Lung (tissue), 12 donors: ENCODE data around the gene DYSF. TPM values are rescaled to one million over a fixed set of nuclear protein-coding genes. Genes with fewer than 3 reads are reported as not detected.

Source experiments
- ATAC-seq: fragments of 200-7000 bp; cut with Tn5 transposase; one replicate; pipeline ENCODE4 v1.9.1; 2020; ENCODE audit warnings: moderate number of reproducible peaks; ENCODE audit not compliant: insufficient read depth, low FRiP score
- DNase-seq, 3 donors: peaks; one replicate each; pipeline ENCODE4 v3.0.0-alpha.2; 2013 to 2017
- H3K27ac ChIP-seq, 2 donors: one replicate each; pipeline ENCODE4 v1.5.1; 2013; ENCODE audit warnings: mild to moderate bottlenecking in 2 of 2, moderate library complexity in 2 of 2, control low read depth in 1 of 2, inconsistent platforms in 1 of 2, low read depth in 1 of 2, low read length in 1 of 2
- H3K27me3 ChIP-seq, 3 donors: one replicate each; pipeline ENCODE4 v1.5.1; 2013; ENCODE audit warnings: low read length in 2 of 3; ENCODE audit not compliant: control insufficient read depth in 3 of 3, insufficient read depth in 3 of 3
- H3K36me3 ChIP-seq, 4 donors: one replicate each; pipeline ENCODE4 v1.5.1; 2013; ENCODE audit warnings: low read length in 4 of 4, mild to moderate bottlenecking in 1 of 4, moderate library complexity in 1 of 4; ENCODE audit not compliant: control insufficient read depth in 4 of 4, insufficient read depth in 4 of 4
- H3K4me1 ChIP-seq, 5 donors: one replicate each; pipeline ENCODE4 v1.5.1; 2013; ENCODE audit warnings: low read length in 5 of 5, mild to moderate bottlenecking in 2 of 5, moderate library complexity in 1 of 5; ENCODE audit not compliant: control insufficient read depth in 5 of 5, insufficient read depth in 5 of 5
- H3K4me3 ChIP-seq: one replicate; pipeline ENCODE4 v1.5.1; 2013; ENCODE audit warnings: mild to moderate bottlenecking, control low read depth, moderate library complexity
- H3K9ac ChIP-seq, 2 donors: one replicate each; pipeline ENCODE4 v1.5.1; 2013; ENCODE audit warnings: low read length in 2 of 2, control low read depth in 1 of 2; ENCODE audit not compliant: insufficient read depth in 1 of 2
- H3K9me3 ChIP-seq, 4 donors: one replicate each; pipeline ENCODE4 v1.5.1; 2013; ENCODE audit warnings: low read length in 3 of 4, mild to moderate bottlenecking in 1 of 4, moderate library complexity in 1 of 4; ENCODE audit not compliant: control insufficient read depth in 4 of 4, insufficient read depth in 3 of 4
- WGBS, 2 donors: extraction: QIAGEN DNeasy Blood & Tissue Kit; methylation state at CpG; one replicate each; pipeline ENCODE4 v1.1.7; 2013; 5-methylcytosine and 5-hydroxymethylcytosine counted together
- polyA plus RNA-seq, 2 donors: library from polyadenylated mRNA; stranded (reverse); fragments of 200-250 nt; gene quantifications; one replicate each; pipeline ENCODE4 v1.2.1, GENCODE V29; 2013
- total RNA-seq, 2 donors: library from RNA; depleted of rRNA in 1 of 2; stranded (reverse); fragments of >200 nt in 1 of 2; gene quantifications; one replicate each; pipeline ENCODE4 v1.2.1, GENCODE V29; 2014 to 2021
- TF ChIP-seq, protein P1 (sequence below): IDR thresholded peaks from 2 replicates; pipeline ENCODE4 v1.5.1; 2012; ENCODE audit warnings: mild to moderate bottlenecking; ENCODE audit errors: control extremely low read depth, extremely low read depth
- donor health status: control.
- donor health status: control.
- donor health status: Bipolar disorder and iron deficiency.
- donor health status: healthy.
- donor health status: DM: yes; HTN: yes; CAD: no.

DYSF gene
- total and polyA plus RNA-seq, 4 donors, result 12.9 to 56.2 (median 40.0) TPM

GRCh38 chr2:71722286-71722685 lies 268.9 kb downstream of the DYSF start:
- Histone ChIP-seq H3K27me3 (no peaks in the 10 kb centered on the region), H3K4me3 (no peak overlapping the region), H3K9me3 (peaks cover 0 to 4% (median under 1%) of the 10 kb centered on the region in 4 donors), H3K36me3 (no peaks in the 10 kb centered on the region), H3K9ac (no peak overlapping the region), H3K27ac (no peak overlapping the region), H3K4me1 (peaks cover 0 to 17% (median 10%) of the 10 kb centered on the region in 5 donors)
- ATAC-seq (no peak), DNase-seq (no peak)
- TF ChIP-seq, protein P1, sequence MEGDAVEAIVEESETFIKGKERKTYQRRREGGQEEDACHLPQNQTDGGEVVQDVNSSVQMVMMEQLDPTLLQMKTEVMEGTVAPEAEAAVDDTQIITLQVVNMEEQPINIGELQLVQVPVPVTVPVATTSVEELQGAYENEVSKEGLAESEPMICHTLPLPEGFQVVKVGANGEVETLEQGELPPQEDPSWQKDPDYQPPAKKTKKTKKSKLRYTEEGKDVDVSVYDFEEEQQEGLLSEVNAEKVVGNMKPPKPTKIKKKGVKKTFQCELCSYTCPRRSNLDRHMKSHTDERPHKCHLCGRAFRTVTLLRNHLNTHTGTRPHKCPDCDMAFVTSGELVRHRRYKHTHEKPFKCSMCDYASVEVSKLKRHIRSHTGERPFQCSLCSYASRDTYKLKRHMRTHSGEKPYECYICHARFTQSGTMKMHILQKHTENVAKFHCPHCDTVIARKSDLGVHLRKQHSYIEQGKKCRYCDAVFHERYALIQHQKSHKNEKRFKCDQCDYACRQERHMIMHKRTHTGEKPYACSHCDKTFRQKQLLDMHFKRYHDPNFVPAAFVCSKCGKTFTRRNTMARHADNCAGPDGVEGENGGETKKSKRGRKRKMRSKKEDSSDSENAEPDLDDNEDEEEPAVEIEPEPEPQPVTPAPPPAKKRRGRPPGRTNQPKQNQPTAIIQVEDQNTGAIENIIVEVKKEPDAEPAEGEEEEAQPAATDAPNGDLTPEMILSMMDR, result no peak
- WGBS, 2 donors, result 93 to 95% methylated on average over 1 of the region's 1 CpG

GRCh38 chr2:71724793-71725192 lies 271.4 kb downstream of the DYSF start:
- TF ChIP-seq, protein P1, result no peak
- no peak overlapping the region for H3K27ac ChIP-seq
- no peak for DNase-seq
- peaks cover 0 to 4% (median under 1%) of the 10 kb centered on the region in 4 donors for H3K9me3 ChIP-seq
- no peaks in the 10 kb centered on the region for H3K27me3 ChIP-seq
- no peaks in the 10 kb centered on the region for H3K36me3 ChIP-seq
- WGBS, 2 donors, result 69 to 84% methylated on average over 1 of the region's 1 CpG
- ATAC-seq, result no peak
- H3K9ac ChIP-seq, result no peak overlapping the region
- H3K4me3 ChIP-seq, result no peak overlapping the region
- H3K4me1 ChIP-seq, result peaks cover 0 to 10% (median 5%) of the 10 kb centered on the region in 5 donors

- Histone ChIP-seq H3K27ac (no peak overlapping the region), H3K9ac (no peak overlapping the region), H3K4me3 (no peak overlapping the region), H3K36me3 (no peaks in the 10 kb centered on the region), H3K27me3 (no peaks in the 10 kb centered on the region), H3K4me1 (peaks cover 0 to 10% (median 2%) of the 10 kb centered on the region in 5 donors), H3K9me3 (peaks cover 0 to 4% (median under 1%) of the 10 kb centered on the region in 4 donors)
- TF ChIP-seq, protein P1, result no peak
- no peak for DNase-seq
- no peak for ATAC-seq
Measured at GRCh38 chr2:71725836-71726235, 272.5 kb downstream of the DYSF start.

DNA sequence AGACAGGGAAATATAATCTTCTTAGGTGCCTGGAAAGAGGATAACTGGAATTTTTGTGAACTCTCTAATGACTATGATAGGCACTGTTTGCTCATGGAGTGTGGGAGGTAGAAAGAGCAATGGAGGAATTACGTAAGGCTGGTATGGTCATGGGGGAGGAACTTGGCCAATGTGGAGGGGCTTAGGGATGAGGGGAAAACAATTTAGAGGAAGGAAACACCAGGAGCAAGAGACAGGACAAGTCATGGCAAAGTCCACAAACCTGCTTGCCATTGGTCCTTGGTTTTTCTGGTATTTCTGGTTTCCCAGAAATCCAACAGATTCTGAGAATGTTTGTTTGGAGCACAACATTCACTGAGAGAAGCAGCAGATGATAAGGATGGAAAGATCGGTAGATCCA lies 274.2 kb downstream of the DYSF start:
- ATAC-seq, result no peak
- 78 to 81% methylated on average over 2 of the region's 2 CpGs for WGBS, 2 donors

More for the DNA sequence above, 274.2 kb downstream of the DYSF start:
- Histone ChIP-seq H3K36me3 (no peaks in the 10 kb centered on the region), H3K4me1 (peaks cover 0 to 4% (median 0%) of the 10 kb centered on the region in 5 donors), H3K4me3 (no peak overlapping the region), H3K9me3 (peaks cover 0 to 4% (median 0%) of the 10 kb centered on the region in 4 donors), H3K27ac (no peak overlapping the region), H3K9ac (no peak overlapping the region), H3K27me3 (no peaks in the 10 kb centered on the region)
- TF ChIP-seq, protein P1, result no peak
- DNase-seq, result no peak
